Panc1 (cell line): ENCODE data around the gene GPD2.

Experiments used
- POLR2AphosphoS5 ChIP-seq: IDR thresholded peaks from 2 replicates; pipeline ENCODE4 v1.6.1; 2012; ENCODE audit warnings: mild to moderate bottlenecking, low read depth, low read length, moderate library complexity
- SIN3A ChIP-seq: IDR thresholded peaks from 2 replicates; pipeline ENCODE4 v1.6.1; 2012; ENCODE audit warnings: low read depth, mild to moderate bottlenecking, low read length, moderate library complexity, borderline replicate concordance; ENCODE audit not compliant: insufficient read depth
- TCF7L2 ChIP-seq: IDR thresholded peaks from 2 replicates; pipeline ENCODE4 v1.6.1; 2011; ENCODE audit warnings: mild to moderate bottlenecking, low read depth, low read length, inconsistent platforms
- TF ChIP-seq, protein P1 (sequence below): fragments of 450-650 bp; IDR thresholded peaks from 2 replicates; pipeline ENCODE4 v1.5.1; 2017; ENCODE audit warnings: mild to moderate bottlenecking

- TF ChIP-seq, protein P1, sequence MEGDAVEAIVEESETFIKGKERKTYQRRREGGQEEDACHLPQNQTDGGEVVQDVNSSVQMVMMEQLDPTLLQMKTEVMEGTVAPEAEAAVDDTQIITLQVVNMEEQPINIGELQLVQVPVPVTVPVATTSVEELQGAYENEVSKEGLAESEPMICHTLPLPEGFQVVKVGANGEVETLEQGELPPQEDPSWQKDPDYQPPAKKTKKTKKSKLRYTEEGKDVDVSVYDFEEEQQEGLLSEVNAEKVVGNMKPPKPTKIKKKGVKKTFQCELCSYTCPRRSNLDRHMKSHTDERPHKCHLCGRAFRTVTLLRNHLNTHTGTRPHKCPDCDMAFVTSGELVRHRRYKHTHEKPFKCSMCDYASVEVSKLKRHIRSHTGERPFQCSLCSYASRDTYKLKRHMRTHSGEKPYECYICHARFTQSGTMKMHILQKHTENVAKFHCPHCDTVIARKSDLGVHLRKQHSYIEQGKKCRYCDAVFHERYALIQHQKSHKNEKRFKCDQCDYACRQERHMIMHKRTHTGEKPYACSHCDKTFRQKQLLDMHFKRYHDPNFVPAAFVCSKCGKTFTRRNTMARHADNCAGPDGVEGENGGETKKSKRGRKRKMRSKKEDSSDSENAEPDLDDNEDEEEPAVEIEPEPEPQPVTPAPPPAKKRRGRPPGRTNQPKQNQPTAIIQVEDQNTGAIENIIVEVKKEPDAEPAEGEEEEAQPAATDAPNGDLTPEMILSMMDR, result no peak
- TF ChIP-seq POLR2AphosphoS5 (no peak), SIN3A (no peak), TCF7L2 (no peak)
Observed at GRCh38 chr2:156626931-156627330, 190.8 kb downstream of the GPD2 start.
